A549 (cell line): ENCODE results near the gene SH3RF3. TPM values are rescaled to one million over a fixed set of nuclear protein-coding genes. Genes with fewer than 3 reads are reported as not detected.

Experiments used
- ATAC-seq, 2 experiments: fragments of 200-7000 bp in 1 of 2; fragments of >200 bp in 1 of 2; cut with Nextera tagmentation in 1 of 2; cut with Tn5 transposase in 1 of 2; 3 replicates each; pipeline versions ENCODE4 v1.8.0 to v1.9.1; 2018 to 2020; ENCODE audit warnings: mild to moderate bottlenecking in 1 of 2, moderate library complexity in 1 of 2
- CTCF ChIA-PET: fragments of 300-600 bp; sonication (Branson Sonifier 250); formaldehyde crosslinking; extraction: SDS; loops from one replicate; lab custom pipeline; 2021; ENCODE audit warnings: antibody characterized with exemption, inconsistent platforms; lab: Yijun Ruan, JAX
- POLR2A ChIA-PET: fragments of 350-600 bp; formaldehyde crosslinking; extraction: SDS; loops from one replicate; lab custom pipeline; 2021; ENCODE audit warnings: antibody characterized with exemption, inconsistent platforms; lab: Yijun Ruan, JAX
- DNase-seq, 2 experiments: peaks; one replicate each; pipeline versions ENCODE4 v3.0.0 to v3.0.0-alpha.2; 2011 to 2016; ENCODE audit warnings: low read depth in 1 of 2, low spot score in 1 of 2
- FAIRE-seq: peaks from 2 replicates; lab custom pipeline; 2011; peaks lifted over from hg19 to GRCh38; lab: Jason Lieb, UNC
- H3K27ac ChIP-seq, 2 experiments: fragments of >200 bp; sonication (Bioruptor Twin); formaldehyde crosslinking; 3 replicates each; pipeline ENCODE4 v1.5.1; 2016 to 2017
- H3K4me1 ChIP-seq: fragments of >200 bp; sonication (Bioruptor Twin); formaldehyde crosslinking; 3 replicates; pipeline ENCODE4 v1.6.1; 2016
- H3K4me2 ChIP-seq: fragments of >200 bp; sonication (Bioruptor Twin); formaldehyde crosslinking; 3 replicates; pipeline ENCODE4 v1.6.1; 2016
- H3K4me3 ChIP-seq: fragments of >200 bp; sonication (Bioruptor Twin); formaldehyde crosslinking; 3 replicates; pipeline ENCODE4 v1.5.1; 2016
- H3K9me3 ChIP-seq: fragments of >200 bp; sonication (Bioruptor Twin); formaldehyde crosslinking; 3 replicates; pipeline ENCODE4 v1.6.1; 2016
- BCL3 ChIP-seq: fragments of >200 bp; sonication (Bioruptor Twin); formaldehyde crosslinking; IDR thresholded peaks from 3 replicates; pipeline ENCODE4 v1.6.1; 2016
- BHLHE40 ChIP-seq: IDR thresholded peaks from 2 replicates; pipeline ENCODE4 v1.6.1; 2012; ENCODE audit warnings: low read depth, low read length, inconsistent platforms
- CTCF ChIP-seq: fragments of >200 bp; sonication (Bioruptor Twin); formaldehyde crosslinking; IDR thresholded peaks from 3 replicates; pipeline ENCODE4 v1.5.1; 2016
- E2F6 ChIP-seq: IDR thresholded peaks from 2 replicates; pipeline ENCODE4 v1.6.1; 2012; ENCODE audit warnings: low read depth, borderline replicate concordance
- EHF ChIP-seq: fragments of 250-450 bp; sonication (Bioruptor Pico); IDR thresholded peaks from 2 replicates; pipeline ENCODE4 v1.5.0; 2020; ENCODE audit warnings: mild to moderate bottlenecking
- EP300 ChIP-seq, 2 experiments: fragments of >200 bp; sonication (Bioruptor Twin); formaldehyde crosslinking; IDR thresholded peaks; 2 replicates in 1 of 2; 3 replicates in 1 of 2; pipeline ENCODE4 v1.6.1; 2016 to 2017
- FOSB ChIP-seq: fragments of 250-450 bp; sonication (Bioruptor Pico); IDR thresholded peaks from 2 replicates; pipeline ENCODE4 v1.5.0; 2020; ENCODE audit warnings: mild to moderate bottlenecking, moderate library complexity
- FOSL2 ChIP-seq, 2 experiments: fragments of 450-650 bp in 1 of 2; fragments of >200 bp in 1 of 2; sonication (Bioruptor Twin) in 1 of 2; formaldehyde crosslinking; IDR thresholded peaks; 2 replicates each; pipeline versions ENCODE4 v1.5.0 to v1.6.1; 2016 to 2020; ENCODE audit warnings: mild to moderate bottlenecking in 1 of 2, moderate library complexity in 1 of 2
- GATA3 ChIP-seq: IDR thresholded peaks from 2 replicates; pipeline ENCODE4 v1.6.1; 2012; ENCODE audit warnings: borderline replicate concordance
- HDAC2 ChIP-seq: fragments of 200-600 bp; sonication (generic); IDR thresholded peaks from 2 replicates; pipeline ENCODE4 v1.6.1; 2016
- HEYL ChIP-seq: fragments of 250-450 bp; sonication (Bioruptor Pico); IDR thresholded peaks from 2 replicates; pipeline ENCODE4 v1.8.0; 2021; ENCODE audit warnings: mild to moderate bottlenecking, moderate library complexity
- HOXA7 ChIP-seq: fragments of 250-450 bp; sonication (Bioruptor Pico); IDR thresholded peaks from 2 replicates; pipeline ENCODE4 v1.5.0; 2020; ENCODE audit warnings: mild to moderate bottlenecking, moderate library complexity
- KDM1A ChIP-seq: fragments of 200-600 bp; sonication (generic); IDR thresholded peaks from 2 replicates; pipeline ENCODE4 v1.6.1; 2016; ENCODE audit warnings: low read depth, mild to moderate bottlenecking
- MYC ChIP-seq: IDR thresholded peaks from 2 replicates; pipeline ENCODE4 v1.6.1; 2012; ENCODE audit warnings: mild to moderate bottlenecking, inconsistent platforms, low read length, improper control_type of control experiment, borderline replicate concordance
- NPAS2 ChIP-seq: fragments of 250-450 bp; sonication (Bioruptor Pico); IDR thresholded peaks from 2 replicates; pipeline ENCODE4 v1.8.0; 2022; ENCODE audit warnings: mild to moderate bottlenecking, moderate library complexity, borderline replicate concordance
- PBX3 ChIP-seq: IDR thresholded peaks from 2 replicates; pipeline ENCODE4 v1.6.1; 2012
- POLR2A ChIP-seq: IDR thresholded peaks from 2 replicates; pipeline ENCODE4 v1.6.1; 2012; ENCODE audit warnings: mild to moderate bottlenecking, low read length
- RARB ChIP-seq: fragments of 250-450 bp; sonication (Bioruptor Pico); IDR thresholded peaks from 2 replicates; pipeline ENCODE4 v1.8.0; 2021; ENCODE audit warnings: mild to moderate bottlenecking, moderate library complexity
- RCOR1 ChIP-seq: fragments of 150-350 bp; IDR thresholded peaks from 2 replicates; pipeline ENCODE4 v1.6.1; 2014; ENCODE audit warnings: antibody characterized with exemption, low read length, low read depth
- SMC3 ChIP-seq: fragments of >200 bp; sonication (Bioruptor Twin); formaldehyde crosslinking; IDR thresholded peaks from 3 replicates; pipeline ENCODE4 v1.6.1; 2018; ENCODE audit warnings: inconsistent platforms
- ZFP36 ChIP-seq: fragments of 450-650 bp; IDR thresholded peaks from 2 replicates; pipeline ENCODE4 v1.6.1; 2014; ENCODE audit warnings: borderline replicate concordance; ENCODE audit not compliant: partially characterized antibody
- ZNF302 ChIP-seq: fragments of 250-450 bp; sonication (Bioruptor Pico); IDR thresholded peaks from 2 replicates; pipeline ENCODE4 v1.9.0; 2021; ENCODE audit warnings: inconsistent platforms, mild to moderate bottlenecking, moderate library complexity
- WGBS: methylation state at CpG from one replicate; pipeline ENCODE4 v1.1.6; 2017; ENCODE audit errors: missing lambda C conversion rate; 5-methylcytosine and 5-hydroxymethylcytosine counted together
- polyA plus RNA-seq, 4 experiments: library from polyadenylated mRNA; depleted of rRNA in 3 of 4; stranded (reverse); fragments of >200 nt; fragmentation: RNase III in 1 of 4; extraction: RNeasy Plus Mini Kit Qiagen cat#74134 plus additional on column Dnase treatment in 1 of 4; gene quantifications; 2 replicates in 3 of 4; 3 replicates in 1 of 4; pipeline ENCODE4 v1.2.3, GENCODE V29; 2011 to 2017

SH3RF3 gene
- polyA plus RNA-seq, 2 of the 4 experiments (the other 2 are of a cell fraction) = 0.04 to 0.21 TPM

GRCh38 chr2:109131777-109132176 lies 2.8 kb downstream of the SH3RF3 start (continued):
- TF ChIP-seq CTCF (no peak), EP300 (IDR thresholded peaks at IDR 0.05) (no peak), FOSL2 (IDR thresholded peaks at IDR 0.05) (no peak), FOSL2 (CRISPR knock-in tag; IDR thresholded peaks at IDR 0.05) (no peak), GATA3 (no peak), PBX3 (no peak), BHLHE40 (no peak), POLR2A (no peak)

GRCh38 chr2:109132626-109133025 lies 3.6 kb downstream of the SH3RF3 start:
- FAIRE-seq = no peak
- no peaks in the 10 kb centered on the region for H3K4me1 ChIP-seq
- no peaks in the 10 kb centered on the region for H3K9me3 ChIP-seq
- no peak for TF ChIP-seq KDM1A
- no peak for TF ChIP-seq E2F6
- no peak for TF ChIP-seq HDAC2
- no peak for TF ChIP-seq RARB (CRISPR knock-in tag)
- TF ChIP-seq RCOR1 = no peak
- TF ChIP-seq HOXA7 = no peak
- TF ChIP-seq NPAS2 (CRISPR knock-in tag) = no peak
- no peak for TF ChIP-seq FOSB (CRISPR knock-in tag)
- no peak for TF ChIP-seq ZNF302 (CRISPR knock-in tag)
- TF ChIP-seq BCL3 = no peak
- no peak for TF ChIP-seq EP300 (IDR thresholded peaks at IDR 0.05)
- TF ChIP-seq BHLHE40 = no peak
- no peak for TF ChIP-seq ZFP36
- TF ChIP-seq, all 56 proteins: peak for 0
- no peak overlapping the region for H3K27ac ChIP-seq
- POLR2A ChIA-PET = no interaction called here
- CTCF ChIA-PET = interaction anchor here (1.3 to 2.9 kb wide), 3 partner anchors 16 to 378 kb away, joined by 4 to 14 read pairs (median 9); no protein-coding TSS in a partner anchor
- no peak for ATAC-seq
- no peak for DNase-seq
- no peak overlapping the region for H3K4me2 ChIP-seq
- H3K4me3 ChIP-seq = no peak overlapping the region

GRCh38 chr2:109133746-109134145 lies 4.7 kb downstream of the SH3RF3 start:
- 29% methylated on average over 3 of the region's 3 CpGs for WGBS
- ChIA-PET POLR2A (no interaction called here), CTCF (interaction anchor here (0.6 to 2.0 kb wide), 2 partner anchors 55 to 376 kb away, joined by 3 to 9 read pairs; no protein-coding TSS in a partner anchor)
- TF ChIP-seq RARB (CRISPR knock-in tag) (no peak), MYC (no peak), SMC3 (no peak), HEYL (CRISPR knock-in tag) (no peak), BHLHE40 (no peak), EHF (CRISPR knock-in tag) (no peak)
- FAIRE-seq = no peak
- no peak for ATAC-seq
- no peak overlapping the region for H3K4me3 ChIP-seq
- no peaks in the 10 kb centered on the region for H3K4me1 ChIP-seq
- no peaks in the 10 kb centered on the region for H3K9me3 ChIP-seq
- no peak for DNase-seq
- H3K4me2 ChIP-seq = no peak overlapping the region
- no peak overlapping the region for H3K27ac ChIP-seq
